HG03139 (cell line): ENCODE data around the gene FUZ.

Source experiments
- ATAC-seq: cut with Tn5 transposase; IDR thresholded peaks from one replicate; pipeline ENCODE4 v1.9.1; 2021; ENCODE audit not compliant: unreplicated experiment

The FUZ gene

GRCh38 chr19:49786376-49786820 lies 26.7 kb downstream of the FUZ start:
- no peak for ATAC-seq

GRCh38 chr19:49782515-49782914 lies 30.6 kb downstream of the FUZ start:
- no peak for ATAC-seq

GRCh38 chr19:49781394-49781793 lies 31.7 kb downstream of the FUZ start:
- no peak for ATAC-seq

GRCh38 chr19:49780861-49781260 lies 32.2 kb downstream of the FUZ start:
- no peak for ATAC-seq

- ATAC-seq, result no peak
These were observed 33.1 kb downstream of the FUZ start for GRCh38 chr19:49779731-49780555.

- ATAC-seq, result no peak
These were observed 36.7 kb downstream of the FUZ start for GRCh38 chr19:49776371-49776764.

- no peak for ATAC-seq
These were observed 37.2 kb downstream of the FUZ start for GRCh38 chr19:49775742-49776370.

GRCh38 chr19:49774969-49775368 lies 38.1 kb downstream of the FUZ start:
- no peak for ATAC-seq

GRCh38 chr19:49773663-49774350 lies 39.3 kb downstream of the FUZ start:
- ATAC-seq, result no peak

- ATAC-seq, result no peak
These were observed 40.2 kb downstream of the FUZ start for GRCh38 chr19:49772850-49773432.

- ATAC-seq, result no peak
These were observed 41.4 kb downstream of the FUZ start for GRCh38 chr19:49771674-49772139.

GRCh38 chr19:49770529-49770928 lies 42.6 kb downstream of the FUZ start:
- ATAC-seq, result no peak

- ATAC-seq, result no peak
These were observed 45.0 kb downstream of the FUZ start for GRCh38 chr19:49767967-49768581.

- ATAC-seq, result no peak
These were observed 45.7 kb downstream of the FUZ start for GRCh38 chr19:49767381-49767780.

- ATAC-seq, result no peak
These were observed 46.2 kb downstream of the FUZ start, which contains the start of gene AP2A1 for GRCh38 chr19:49766930-49767299. Gene AP2A1, plus strand, starts transcription at chr19:49767001. Its CDS starts 133 bp downstream, at chr19:49767134.

- ATAC-seq, result peak; percentile 84
These were observed 46.8 kb downstream of the FUZ start for GRCh38 chr19:49766007-49766929.

- no peak for ATAC-seq
These were observed 48.8 kb downstream of the FUZ start for GRCh38 chr19:49764341-49764740.

- ATAC-seq, result no peak
These were observed 49.9 kb downstream of the FUZ start, which contains the start of gene TSKS for GRCh38 chr19:49763230-49763629. Gene TSKS, minus strand, starts transcription at chr19:49763306. Its CDS starts 59 bp downstream, at chr19:49763247.

- no peak for ATAC-seq
These were observed 51.3 kb downstream of the FUZ start for GRCh38 chr19:49761625-49762311.
